ENCODE results near the gene TFRC. TPM values are rescaled to one million over a fixed set of nuclear protein-coding genes. Genes with fewer than 3 reads are reported as not detected.
"Not testable (repeated sequence)": the region's sequence is repeated elsewhere in the genome, so short reads cannot be mapped to it uniquely, and the experiment has no call there.

Gene TFRC
- total and polyA plus RNA-seq, 2 experiments from 2014 or later: 136 to 278 TPM

- Histone ChIP-seq H3K27ac (no peak overlapping the region), H3K27me3 (no peaks in the 10 kb centered on the region), H3K36me3 (replicated peaks; ENCODE audit: insufficient read depth, low read depth) (no peaks in the 10 kb centered on the region), H3K4me1 (ENCODE audit: insufficient read depth) (no peaks in the 10 kb centered on the region), H3K4me3 (no peak overlapping the region), H3K79me2 (no peaks in the 10 kb centered on the region), H3K9me2 (replicated peaks; ENCODE audit: insufficient read depth) (no peaks in the 10 kb centered on the region), H2AFZ (no peak overlapping the region), H3K9me3 (ENCODE audit: low read depth) (no peaks in the 10 kb centered on the region), H4K20me1 (ENCODE audit: insufficient read depth, poor library complexity, severe bottlenecking) (peaks cover 3% of the 10 kb centered on the region), H3K4me2 (no peak overlapping the region)
- TF ChIP-seq EZH2phosphoT487 (IDR thresholded peaks at IDR 0.05; ENCODE audit: low read depth, severe bottlenecking, unreplicated experiment) (no peak), EZH2 (IDR thresholded peaks at IDR 0.05; ENCODE audit: borderline replicate concordance) (no peak)
- TF ChIP-seq, protein P1, sequence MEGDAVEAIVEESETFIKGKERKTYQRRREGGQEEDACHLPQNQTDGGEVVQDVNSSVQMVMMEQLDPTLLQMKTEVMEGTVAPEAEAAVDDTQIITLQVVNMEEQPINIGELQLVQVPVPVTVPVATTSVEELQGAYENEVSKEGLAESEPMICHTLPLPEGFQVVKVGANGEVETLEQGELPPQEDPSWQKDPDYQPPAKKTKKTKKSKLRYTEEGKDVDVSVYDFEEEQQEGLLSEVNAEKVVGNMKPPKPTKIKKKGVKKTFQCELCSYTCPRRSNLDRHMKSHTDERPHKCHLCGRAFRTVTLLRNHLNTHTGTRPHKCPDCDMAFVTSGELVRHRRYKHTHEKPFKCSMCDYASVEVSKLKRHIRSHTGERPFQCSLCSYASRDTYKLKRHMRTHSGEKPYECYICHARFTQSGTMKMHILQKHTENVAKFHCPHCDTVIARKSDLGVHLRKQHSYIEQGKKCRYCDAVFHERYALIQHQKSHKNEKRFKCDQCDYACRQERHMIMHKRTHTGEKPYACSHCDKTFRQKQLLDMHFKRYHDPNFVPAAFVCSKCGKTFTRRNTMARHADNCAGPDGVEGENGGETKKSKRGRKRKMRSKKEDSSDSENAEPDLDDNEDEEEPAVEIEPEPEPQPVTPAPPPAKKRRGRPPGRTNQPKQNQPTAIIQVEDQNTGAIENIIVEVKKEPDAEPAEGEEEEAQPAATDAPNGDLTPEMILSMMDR (IDR thresholded peaks at IDR 0.05; ENCODE audit: poor library complexity): no peak
- 87% methylated on average over 6 of the region's 6 CpGs for WGBS (ENCODE audit: low lambda C conversion rate, missing lambda C conversion rate)
- no peak for DNase-seq (ENCODE audit: low spot score)
Observed at GRCh38 chr3:196063456-196063855, 18.4 kb downstream of the TFRC start.

DNA sequence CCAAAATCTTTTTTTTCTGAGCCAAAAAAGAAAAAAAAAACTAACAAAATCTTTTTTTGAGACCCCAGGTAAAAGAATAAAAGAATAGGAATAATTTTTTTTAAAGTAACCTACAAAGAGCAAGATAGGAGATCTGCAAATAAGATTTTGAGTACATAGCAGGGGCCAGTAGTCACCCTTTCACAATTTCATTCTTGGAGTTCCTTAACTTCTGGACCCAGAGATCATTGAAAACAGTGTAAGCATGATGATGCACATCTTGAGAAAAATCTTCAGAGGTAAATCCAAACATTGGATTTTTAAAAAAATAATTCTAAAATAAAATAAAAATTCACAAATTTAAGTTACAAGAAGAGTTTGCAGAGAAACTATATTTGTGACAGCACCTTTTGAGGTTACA lies 18.8 kb downstream of the TFRC start:
- Histone ChIP-seq H3K4me1 (ENCODE audit: insufficient read depth) (no peaks in the 10 kb centered on the region), H2AFZ (no peak overlapping the region), H3K4me2 (no peak overlapping the region), H3K9me3 (ENCODE audit: low read depth) (no peaks in the 10 kb centered on the region), H3K79me2 (no peaks in the 10 kb centered on the region), H3K36me3 (replicated peaks; ENCODE audit: insufficient read depth, low read depth) (no peaks in the 10 kb centered on the region), H3K9me2 (replicated peaks; ENCODE audit: insufficient read depth) (no peaks in the 10 kb centered on the region), H3K27me3 (no peaks in the 10 kb centered on the region), H3K27ac (no peak overlapping the region), H3K4me3 (no peak overlapping the region), H4K20me1 (ENCODE audit: insufficient read depth, poor library complexity, severe bottlenecking) (peaks cover 3% of the 10 kb centered on the region)
- no peak for DNase-seq (ENCODE audit: low spot score)
- TF ChIP-seq, protein P1 (IDR thresholded peaks at IDR 0.05; ENCODE audit: poor library complexity): no peak
- TF ChIP-seq EZH2phosphoT487 (IDR thresholded peaks at IDR 0.05; ENCODE audit: low read depth, severe bottlenecking, unreplicated experiment) (no peak), EZH2 (IDR thresholded peaks at IDR 0.05; ENCODE audit: borderline replicate concordance) (no peak)

DNA sequence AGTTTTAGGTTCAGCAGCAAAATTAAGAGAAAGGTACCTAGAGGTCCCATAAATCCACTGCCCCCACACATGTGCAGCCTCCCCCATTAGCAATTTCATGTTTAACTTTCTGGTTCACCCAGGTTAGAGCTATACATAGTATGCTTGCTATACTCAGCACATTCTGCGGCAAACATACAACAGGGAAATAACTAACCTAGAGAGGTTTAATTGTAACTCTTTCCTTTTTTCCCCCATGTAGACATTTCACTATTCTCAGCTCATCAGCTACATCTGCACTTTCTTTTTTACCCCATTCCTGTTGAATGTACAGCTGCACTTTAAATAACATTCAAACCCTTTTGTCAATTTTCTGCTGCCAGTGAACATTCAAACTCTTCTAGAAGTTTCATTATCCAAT lies 21.1 kb downstream of the TFRC start:
- TF ChIP-seq, protein P1 (IDR thresholded peaks at IDR 0.05; ENCODE audit: poor library complexity): no peak
- TF ChIP-seq EZH2phosphoT487 (IDR thresholded peaks at IDR 0.05; ENCODE audit: low read depth, severe bottlenecking, unreplicated experiment): no peak
- no peak for TF ChIP-seq EZH2 (IDR thresholded peaks at IDR 0.05; ENCODE audit: borderline replicate concordance)
- Histone ChIP-seq H3K79me2 (no peaks in the 10 kb centered on the region), H3K9me3 (ENCODE audit: low read depth) (no peaks in the 10 kb centered on the region), H3K4me3 (no peak overlapping the region), H2AFZ (no peak overlapping the region), H3K9me2 (replicated peaks; ENCODE audit: insufficient read depth) (no peaks in the 10 kb centered on the region), H3K4me1 (ENCODE audit: insufficient read depth) (no peaks in the 10 kb centered on the region), H3K27ac (no peak overlapping the region), H3K27me3 (no peaks in the 10 kb centered on the region), H3K36me3 (replicated peaks; ENCODE audit: insufficient read depth, low read depth) (no peaks in the 10 kb centered on the region), H3K4me2 (no peak overlapping the region), H4K20me1 (ENCODE audit: insufficient read depth, poor library complexity, severe bottlenecking) (peaks cover 3% of the 10 kb centered on the region)
- WGBS (ENCODE audit: low lambda C conversion rate, missing lambda C conversion rate): 100% methylated on average over 1 of the region's 1 CpG
- DNase-seq (ENCODE audit: low spot score): no peak

DNA sequence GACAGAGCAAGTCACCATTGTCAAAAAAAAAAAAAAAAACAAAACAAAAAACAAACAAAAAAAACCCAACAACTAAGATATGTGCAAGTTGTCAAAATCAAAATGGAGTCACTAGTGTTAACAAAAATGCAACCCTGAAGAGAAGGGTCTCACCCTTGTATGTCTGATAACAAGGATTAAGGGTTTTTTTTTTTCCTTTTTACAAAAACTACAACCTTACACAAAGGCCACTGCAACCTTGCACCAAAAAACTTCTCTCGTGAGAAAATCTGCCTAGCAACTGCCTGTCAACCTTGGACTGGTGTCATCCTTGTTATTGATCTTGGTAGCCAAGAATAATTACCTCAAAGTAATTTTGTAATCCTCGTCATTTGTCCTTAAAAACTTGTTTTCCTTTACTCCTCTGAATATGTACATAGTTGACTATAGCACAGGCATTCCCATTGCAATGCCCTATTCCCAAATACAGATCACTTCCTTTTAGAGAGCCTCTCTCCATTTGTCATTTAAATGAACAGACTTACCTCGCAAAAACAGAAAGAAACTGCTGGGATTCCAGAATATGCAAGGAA lies 24.0 kb downstream of the TFRC start:
- no peak for DNase-seq (ENCODE audit: low spot score)
- H3K4me1 ChIP-seq (ENCODE audit: insufficient read depth): no peaks in the 10 kb centered on the region
- H3K36me3 ChIP-seq (replicated peaks; ENCODE audit: insufficient read depth, low read depth): peaks cover 4% of the 10 kb centered on the region
- TF ChIP-seq, protein P1 (IDR thresholded peaks at IDR 0.05; ENCODE audit: poor library complexity): no peak
- TF ChIP-seq EZH2phosphoT487 (IDR thresholded peaks at IDR 0.05; ENCODE audit: low read depth, severe bottlenecking, unreplicated experiment): no peak
- TF ChIP-seq EZH2 (IDR thresholded peaks at IDR 0.05; ENCODE audit: borderline replicate concordance): no peak
- H3K27ac ChIP-seq: no peak overlapping the region
- H3K9me2 ChIP-seq (replicated peaks; ENCODE audit: insufficient read depth): no peaks in the 10 kb centered on the region
- H3K27me3 ChIP-seq: no peaks in the 10 kb centered on the region
- WGBS (ENCODE audit: low lambda C conversion rate, missing lambda C conversion rate): 88% methylated on average over 3 of the region's 3 CpGs
- no peak overlapping the region for H3K4me2 ChIP-seq
- H4K20me1 ChIP-seq (ENCODE audit: insufficient read depth, poor library complexity, severe bottlenecking): no peaks in the 10 kb centered on the region
- H3K4me3 ChIP-seq: no peak overlapping the region
- no peak overlapping the region for H2AFZ ChIP-seq
- no peaks in the 10 kb centered on the region for H3K9me3 ChIP-seq (ENCODE audit: low read depth)
- no peaks in the 10 kb centered on the region for H3K79me2 ChIP-seq

DNA sequence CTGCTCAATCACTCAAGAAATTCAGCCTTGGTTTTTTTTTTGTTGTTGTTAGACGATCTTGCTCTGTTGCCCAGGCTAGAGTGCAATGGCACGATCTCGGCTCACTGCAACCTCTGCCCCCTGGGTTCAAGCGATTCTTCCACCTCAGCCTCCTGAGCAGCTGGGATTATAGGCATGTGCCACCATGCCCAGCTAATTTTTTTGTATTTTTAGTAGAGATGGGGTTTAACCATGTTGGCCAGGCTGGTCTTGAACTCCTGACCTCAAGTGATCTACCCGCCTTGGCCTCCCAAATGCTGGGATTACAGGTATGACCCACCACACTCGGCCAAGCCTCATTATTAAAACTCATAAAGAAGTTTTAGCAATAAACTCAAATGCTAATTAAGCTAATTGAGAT lies 25.5 kb downstream of the TFRC start:
- H3K9me3 ChIP-seq (ENCODE audit: low read depth); H3K4me3 ChIP-seq; DNase-seq (ENCODE audit: low spot score); H3K4me2 ChIP-seq; H3K79me2 ChIP-seq; H3K36me3 ChIP-seq (replicated peaks; ENCODE audit: insufficient read depth, low read depth); H4K20me1 ChIP-seq (ENCODE audit: insufficient read depth, poor library complexity, severe bottlenecking); H3K27me3 ChIP-seq; H3K9me2 ChIP-seq (replicated peaks; ENCODE audit: insufficient read depth); H3K4me1 ChIP-seq (ENCODE audit: insufficient read depth); H3K27ac ChIP-seq; H2AFZ ChIP-seq: not testable (repeated sequence)
- 96% methylated on average over 6 of the region's 6 CpGs for WGBS (ENCODE audit: low lambda C conversion rate, missing lambda C conversion rate)

Measured in hepatocyte (in vitro differentiated cells).